Measurements from ENCODE around the gene THNSL1. TPM values are rescaled to one million over a fixed set of nuclear protein-coding genes. Genes with fewer than 3 reads are reported as not detected.
"Not testable (repeated sequence)": the region's sequence is repeated elsewhere in the genome, so short reads cannot be mapped to it uniquely, and the experiment has no call there.

Gene THNSL1
- total RNA-seq, 1 donor from 2014 or later, result 2.0 TPM

DNA sequence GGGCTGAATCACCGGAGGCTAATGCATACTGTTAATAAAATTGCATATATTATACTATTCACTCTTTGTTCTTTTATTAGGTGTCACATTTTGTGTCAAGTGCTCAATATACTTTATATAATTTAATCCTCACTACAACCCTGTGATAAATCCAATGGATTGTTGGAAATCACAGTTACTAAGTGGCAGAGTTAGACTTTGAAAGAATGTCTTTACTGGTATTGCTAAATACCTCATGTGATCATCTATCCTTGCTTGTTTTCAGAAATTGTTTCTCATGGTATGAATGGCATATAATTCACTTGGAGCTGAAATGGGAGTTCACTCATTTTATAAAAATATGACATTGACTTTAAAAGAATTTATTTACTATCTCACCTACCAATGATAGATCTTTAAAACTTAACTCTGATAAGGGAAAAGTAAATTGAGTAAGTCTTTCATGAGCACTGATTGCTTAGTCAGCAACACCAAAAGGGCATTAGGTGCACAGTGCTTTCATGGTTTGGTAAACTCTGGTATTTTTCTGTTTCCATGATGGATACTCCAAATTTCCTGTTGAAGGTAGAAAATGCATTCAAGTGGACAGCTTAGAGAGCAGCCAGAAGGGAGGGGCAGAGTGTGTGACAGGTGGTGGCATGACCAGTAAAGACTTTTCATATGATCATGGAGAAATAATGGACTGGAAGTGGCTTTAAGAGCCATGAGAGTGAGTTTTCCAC lies 23.0 kb upstream of the THNSL1 start:
- TF ChIP-seq, protein P1, sequence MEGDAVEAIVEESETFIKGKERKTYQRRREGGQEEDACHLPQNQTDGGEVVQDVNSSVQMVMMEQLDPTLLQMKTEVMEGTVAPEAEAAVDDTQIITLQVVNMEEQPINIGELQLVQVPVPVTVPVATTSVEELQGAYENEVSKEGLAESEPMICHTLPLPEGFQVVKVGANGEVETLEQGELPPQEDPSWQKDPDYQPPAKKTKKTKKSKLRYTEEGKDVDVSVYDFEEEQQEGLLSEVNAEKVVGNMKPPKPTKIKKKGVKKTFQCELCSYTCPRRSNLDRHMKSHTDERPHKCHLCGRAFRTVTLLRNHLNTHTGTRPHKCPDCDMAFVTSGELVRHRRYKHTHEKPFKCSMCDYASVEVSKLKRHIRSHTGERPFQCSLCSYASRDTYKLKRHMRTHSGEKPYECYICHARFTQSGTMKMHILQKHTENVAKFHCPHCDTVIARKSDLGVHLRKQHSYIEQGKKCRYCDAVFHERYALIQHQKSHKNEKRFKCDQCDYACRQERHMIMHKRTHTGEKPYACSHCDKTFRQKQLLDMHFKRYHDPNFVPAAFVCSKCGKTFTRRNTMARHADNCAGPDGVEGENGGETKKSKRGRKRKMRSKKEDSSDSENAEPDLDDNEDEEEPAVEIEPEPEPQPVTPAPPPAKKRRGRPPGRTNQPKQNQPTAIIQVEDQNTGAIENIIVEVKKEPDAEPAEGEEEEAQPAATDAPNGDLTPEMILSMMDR (IDR thresholded peaks at IDR 0.05), result no peak
- TF ChIP-seq POLR2AphosphoS5 (IDR thresholded peaks at IDR 0.05; ENCODE audit: insufficient read depth in 1 of 2, low read depth in 1 of 2) (no peak), POLR2A (IDR thresholded peaks at IDR 0.05) (no peak)
- Histone ChIP-seq H3K36me3 (no peaks in the 10 kb centered on the region), H3K27me3 (no peaks in the 10 kb centered on the region), H3K9me3 (no peaks in the 10 kb centered on the region), H3K4me3 (no peak overlapping the region), H3K4me1 (no peaks in the 10 kb centered on the region), H3K27ac (no peak overlapping the region)
- intact Hi-C loops (cut with DNase I), result no loop called here
- DNase-seq (ENCODE audit: extremely low spot score in 2 of 2), result no peak

DNA sequence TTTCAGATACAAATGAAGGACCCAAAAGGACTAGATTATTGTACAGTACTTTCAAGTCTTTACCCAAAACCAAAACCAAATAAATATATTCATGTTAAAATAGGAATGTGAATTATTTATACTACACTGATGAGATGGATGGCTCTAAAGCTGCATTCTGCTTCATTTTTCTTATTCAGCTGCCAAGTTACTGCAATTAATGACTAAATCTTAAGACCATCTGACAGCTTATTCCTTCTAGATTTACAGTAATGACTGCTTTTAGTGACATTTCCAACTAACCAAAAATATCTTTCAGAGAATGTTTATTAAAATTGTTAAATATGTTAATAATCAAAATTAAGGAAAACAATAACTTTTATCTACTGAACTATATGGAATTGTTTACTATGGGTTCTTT lies 21.3 kb upstream of the THNSL1 start:
- intact Hi-C loops (cut with DNase I), result no loop called here
- no peak overlapping the region for H3K27ac ChIP-seq
- TF ChIP-seq, protein P1 (IDR thresholded peaks at IDR 0.05), result no peak
- no peak for TF ChIP-seq POLR2AphosphoS5 (IDR thresholded peaks at IDR 0.05; ENCODE audit: insufficient read depth in 1 of 2, low read depth in 1 of 2)
- TF ChIP-seq POLR2A (IDR thresholded peaks at IDR 0.05), result no peak
- H3K4me3 ChIP-seq, result no peak overlapping the region
- no peak for DNase-seq (ENCODE audit: extremely low spot score in 2 of 2)
- no peaks in the 10 kb centered on the region for H3K4me1 ChIP-seq
- no peaks in the 10 kb centered on the region for H3K9me3 ChIP-seq
- no peaks in the 10 kb centered on the region for H3K36me3 ChIP-seq
- no peaks in the 10 kb centered on the region for H3K27me3 ChIP-seq

DNA sequence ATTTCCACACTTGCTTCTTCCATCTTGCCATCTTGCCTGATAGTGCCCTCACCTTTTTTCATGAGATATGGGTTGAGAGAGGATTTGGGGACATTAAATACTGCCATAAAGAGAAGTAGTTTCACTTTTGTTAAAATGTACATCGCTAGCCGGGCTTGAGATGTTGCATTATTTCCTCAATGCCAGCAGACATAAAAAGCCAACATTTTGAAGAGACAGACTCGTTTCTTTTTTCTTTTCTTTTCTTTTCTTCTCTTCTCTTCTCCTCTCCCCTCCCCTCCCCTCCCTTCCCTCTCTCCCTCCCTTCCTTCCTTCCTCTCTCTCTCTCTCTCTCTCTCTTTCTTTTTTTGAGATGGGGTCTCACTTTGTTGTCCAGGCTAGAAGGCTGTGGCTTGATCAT lies 18.4 kb upstream of the THNSL1 start:
- H3K27me3 ChIP-seq, result no peaks in the 10 kb centered on the region
- no peaks in the 10 kb centered on the region for H3K9me3 ChIP-seq
- H3K27ac ChIP-seq, result no peak overlapping the region
- TF ChIP-seq, protein P1 (IDR thresholded peaks at IDR 0.05), result no peak
- no peak for TF ChIP-seq POLR2AphosphoS5 (IDR thresholded peaks at IDR 0.05; ENCODE audit: insufficient read depth in 1 of 2, low read depth in 1 of 2)
- TF ChIP-seq POLR2A (IDR thresholded peaks at IDR 0.05), result no peak
- H3K4me1 ChIP-seq, result no peaks in the 10 kb centered on the region
- DNase-seq (ENCODE audit: extremely low spot score in 2 of 2), result no peak
- H3K4me3 ChIP-seq, result no peak overlapping the region
- no peaks in the 10 kb centered on the region for H3K36me3 ChIP-seq
- intact Hi-C loops (cut with DNase I), result no loop called here

DNA sequence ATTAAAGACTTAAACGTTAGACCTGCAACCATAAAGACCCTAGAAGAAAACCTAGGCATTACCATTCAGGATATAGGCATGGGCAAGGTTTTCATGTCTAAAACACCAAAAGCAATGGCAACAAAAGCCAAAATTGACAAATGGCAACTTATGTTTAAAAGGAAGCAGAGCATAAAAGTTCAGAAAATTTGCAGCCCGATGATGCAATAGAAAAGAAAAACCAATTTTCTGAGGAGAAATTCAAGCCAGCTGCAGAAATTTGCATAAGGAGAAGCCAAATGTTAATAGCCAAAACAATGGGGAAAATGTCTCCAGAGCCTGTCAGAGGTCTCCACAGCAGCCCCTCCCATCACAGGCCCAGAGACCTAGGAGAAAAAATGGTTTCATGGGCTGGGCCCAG lies 4.8 kb upstream of the THNSL1 start:
- intact Hi-C loops (cut with DNase I), result loop anchor here (10.0 kb wide), 1 partner anchor 287 kb away; the partner anchor contains the start of gene ARHGAP21
- not testable (repeated sequence) for H3K36me3 ChIP-seq; DNase-seq (ENCODE audit: extremely low spot score in 2 of 2)

DNA sequence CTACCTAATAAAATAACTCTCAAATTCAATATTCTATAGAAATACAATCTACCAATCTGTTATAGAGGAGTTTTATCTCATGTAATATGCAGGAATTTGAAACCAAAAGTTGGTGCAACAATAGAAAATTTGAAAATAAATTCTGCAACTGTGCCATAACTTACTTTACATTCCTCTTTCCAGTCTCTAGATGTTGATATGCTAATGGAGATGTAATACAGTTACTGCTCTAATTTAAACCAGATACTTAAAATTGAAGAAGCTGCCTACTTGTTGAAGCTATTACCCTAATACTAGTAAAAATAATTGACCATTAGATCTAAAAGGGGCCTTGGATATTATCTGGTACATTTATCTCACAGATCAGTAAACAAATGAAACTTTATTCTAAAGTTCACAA lies 1.8 kb upstream of the THNSL1 start:
- Histone ChIP-seq H3K9me3 (no peaks in the 10 kb centered on the region), H3K4me3 (no peak overlapping the region), H3K27me3 (no peaks in the 10 kb centered on the region), H3K36me3 (no peaks in the 10 kb centered on the region), H3K27ac (no peak overlapping the region), H3K4me1 (peaks cover 16% of the 10 kb centered on the region)
- no peak for DNase-seq (ENCODE audit: extremely low spot score in 2 of 2)
- TF ChIP-seq POLR2AphosphoS5 (IDR thresholded peaks at IDR 0.05; ENCODE audit: insufficient read depth in 1 of 2, low read depth in 1 of 2) (no peak), POLR2A (IDR thresholded peaks at IDR 0.05) (no peak)
- TF ChIP-seq, protein P1 (IDR thresholded peaks at IDR 0.05), result no peak
- intact Hi-C loops (cut with DNase I), result loop anchor here (10.0 kb wide), 1 partner anchor 290 kb away; the partner anchor contains the start of gene ARHGAP21

More for the DNA sequence above, 4.8 kb upstream of the THNSL1 start:
- H3K27ac ChIP-seq, H3K9me3 ChIP-seq, H3K4me1 ChIP-seq, H3K27me3 ChIP-seq, H3K4me3 ChIP-seq: not testable (repeated sequence)

Data from vagina (tissue), 2 donors.